Trophoblast cell (in vitro differentiated cells and primary cell): ENCODE data around the gene DNASE1L1.

Experiments
- DNase-seq, 2 donors: peaks; one replicate each; pipeline ENCODE4 v3.0.0-alpha.2; 2016
- H2AFZ ChIP-seq: 2 replicates; pipeline ENCODE4 v1.6.1; 2013; ENCODE audit warnings: low read length, moderate library complexity, mild to moderate bottlenecking; ENCODE audit not compliant: insufficient read depth, poor library complexity
- H2AK5ac ChIP-seq: 2 replicates; pipeline ENCODE4 v1.6.1; 2013; ENCODE audit warnings: mild to moderate bottlenecking, low read length
- H2BK120ac ChIP-seq: 2 replicates; pipeline ENCODE4 v1.6.1; 2013; ENCODE audit warnings: low read length, mild to moderate bottlenecking, moderate library complexity; ENCODE audit not compliant: insufficient read depth, poor library complexity
- H2BK12ac ChIP-seq: 2 replicates; pipeline ENCODE4 v1.6.1; 2013; ENCODE audit warnings: mild to moderate bottlenecking, low read length, moderate library complexity
- H2BK5ac ChIP-seq: 2 replicates; pipeline ENCODE4 v1.6.1; 2013; ENCODE audit warnings: low read length, low read depth, moderate library complexity, mild to moderate bottlenecking; ENCODE audit not compliant: poor library complexity
- H3K14ac ChIP-seq: 2 replicates; pipeline ENCODE4 v1.6.1; 2013; ENCODE audit warnings: mild to moderate bottlenecking, low read length
- H3K18ac ChIP-seq: 2 replicates; pipeline ENCODE4 v1.6.1; 2013; ENCODE audit warnings: mild to moderate bottlenecking, low read length
- H3K23ac ChIP-seq: 2 replicates; pipeline ENCODE4 v1.6.1; 2013; ENCODE audit warnings: low read length
- H3K27ac ChIP-seq: 2 replicates; pipeline ENCODE4 v1.5.1; 2013; ENCODE audit warnings: low read depth, mild to moderate bottlenecking, inconsistent platforms, low read length, moderate library complexity
- H3K27me3 ChIP-seq: 2 replicates; pipeline ENCODE4 v1.6.1; 2013; ENCODE audit warnings: inconsistent platforms, mild to moderate bottlenecking, low read length, moderate library complexity; ENCODE audit not compliant: insufficient read depth
- H3K36me3 ChIP-seq, 2 experiments: 1 replicate in 1 of 2; 2 replicates in 1 of 2; pipeline ENCODE4 v1.6.1; 2013; ENCODE audit warnings: low read length in 2 of 2, mild to moderate bottlenecking in 2 of 2, moderate library complexity in 1 of 2; ENCODE audit not compliant: insufficient read depth in 2 of 2, control insufficient read depth in 1 of 2
- H3K4ac ChIP-seq: 2 replicates; pipeline ENCODE4 v1.6.1; 2013; ENCODE audit warnings: low read depth, mild to moderate bottlenecking, low read length, moderate library complexity
- H3K4me1 ChIP-seq, 2 experiments: 1 replicate in 1 of 2; 2 replicates in 1 of 2; pipeline ENCODE4 v1.6.1; 2013; ENCODE audit warnings: low read length in 2 of 2, mild to moderate bottlenecking in 2 of 2, moderate library complexity in 1 of 2; ENCODE audit not compliant: insufficient read depth in 2 of 2, control insufficient read depth in 1 of 2
- H3K4me2 ChIP-seq: 2 replicates; pipeline ENCODE4 v1.6.1; 2013; ENCODE audit warnings: inconsistent platforms, mild to moderate bottlenecking, low read length, moderate library complexity
- H3K4me3 ChIP-seq: 2 replicates; pipeline ENCODE4 v1.5.1; 2013; ENCODE audit warnings: mild to moderate bottlenecking, low read depth, low read length, inconsistent platforms
- H3K79me1 ChIP-seq: one replicate; pipeline ENCODE4 v1.6.1; 2013; ENCODE audit warnings: low read length
- H3K79me2 ChIP-seq: 2 replicates; pipeline ENCODE4 v1.6.1; 2013; ENCODE audit warnings: low read length, mild to moderate bottlenecking; ENCODE audit not compliant: control insufficient read depth, insufficient read depth, poor library complexity
- H3K9ac ChIP-seq: 2 replicates; pipeline ENCODE4 v1.6.1; 2013; ENCODE audit warnings: mild to moderate bottlenecking, low read length
- H3K9me3 ChIP-seq: 2 replicates; pipeline ENCODE4 v1.6.1; 2013; ENCODE audit warnings: low read depth, mild to moderate bottlenecking, control low read depth, inconsistent platforms, low read length; ENCODE audit not compliant: insufficient read depth
- H4K12ac ChIP-seq: 2 replicates; pipeline ENCODE4 v1.6.1; 2013; ENCODE audit warnings: low read depth, mild to moderate bottlenecking, low read length, moderate library complexity
- H4K8ac ChIP-seq: 2 replicates; pipeline ENCODE4 v1.6.1; 2013; ENCODE audit warnings: low read depth, mild to moderate bottlenecking, low read length, moderate library complexity
- H4K91ac ChIP-seq: one replicate; pipeline ENCODE4 v1.6.1; 2013; ENCODE audit warnings: low read depth, mild to moderate bottlenecking, low read length, moderate library complexity
- WGBS: extraction: QIAGEN DNeasy Blood & Tissue Kit; methylation state at CpG from one replicate; pipeline ENCODE4 v1.1.7; 2013; ENCODE audit warnings: missing lambda C conversion rate; ENCODE audit not compliant: insufficient read length, insufficient coverage; ENCODE audit errors: extremely low coverage; 5-methylcytosine and 5-hydroxymethylcytosine counted together

DNASE1L1 gene

GRCh38 chrX:154403192-154403591, 5.9 kb downstream of the DNASE1L1 start:
- no peaks in the 10 kb centered on the region for H3K27me3 ChIP-seq
- peaks cover 1 to 3% of the 10 kb centered on the region in 2 experiments for H3K4me1 ChIP-seq
- H3K79me1 ChIP-seq: peaks cover 5% of the 10 kb centered on the region
- H3K18ac ChIP-seq: no peak overlapping the region
- H3K23ac ChIP-seq: no peak overlapping the region
- H4K12ac ChIP-seq: no peak overlapping the region
- H3K9me3 ChIP-seq: peaks cover 1% of the 10 kb centered on the region
- no peak overlapping the region for H2AFZ ChIP-seq
- no CpG with 5 or more reads among the region's 10 CpGs for WGBS
- H3K4me3 ChIP-seq: no peak overlapping the region
- H3K36me3 ChIP-seq: peaks cover 24 to 27% of the 10 kb centered on the region in 2 experiments
- no peak overlapping the region for H2BK5ac ChIP-seq
- no peak overlapping the region for H3K4me2 ChIP-seq
- H3K14ac ChIP-seq: no peak overlapping the region
- H2AK5ac ChIP-seq: no peak overlapping the region
- no peak overlapping the region for H2BK12ac ChIP-seq
- no peak overlapping the region for H4K91ac ChIP-seq
- H4K8ac ChIP-seq: no peak overlapping the region
- H3K9ac ChIP-seq: no peak overlapping the region
- H3K79me2 ChIP-seq: peaks cover 5% of the 10 kb centered on the region
- H3K4ac ChIP-seq: no peak overlapping the region
- H3K27ac ChIP-seq: no peak overlapping the region
- no peak overlapping the region for H2BK120ac ChIP-seq
- DNase-seq: no peak

DNA sequence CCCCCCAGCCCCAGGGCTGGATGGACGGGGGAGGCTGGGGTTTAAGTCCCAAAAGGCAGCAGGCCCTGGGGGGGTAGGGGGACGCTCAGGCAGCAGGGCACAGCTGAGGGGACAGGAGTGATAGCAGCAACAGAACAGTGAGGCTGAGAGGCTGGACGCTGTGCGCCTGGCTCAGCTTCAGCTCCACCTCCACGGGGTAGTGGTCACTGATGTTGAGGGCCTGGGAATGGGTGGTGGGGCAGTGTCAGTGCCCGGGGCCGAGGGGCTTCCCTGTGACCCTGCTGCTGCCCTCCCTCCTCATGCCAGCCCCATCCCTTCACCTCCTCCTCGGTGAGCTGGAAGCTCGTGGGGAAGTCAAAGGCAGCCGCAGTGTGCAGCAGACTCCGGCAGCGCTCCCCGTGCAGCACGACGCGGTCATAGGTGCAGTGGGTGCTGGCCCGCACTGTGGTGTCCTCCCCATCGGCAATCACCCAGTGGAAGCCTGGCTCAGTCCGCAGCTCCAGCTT, 6.4 kb downstream of the DNASE1L1 start:
- H3K27me3 ChIP-seq: no peaks in the 10 kb centered on the region
- H2BK5ac ChIP-seq: no peak overlapping the region
- WGBS: no CpG with 5 or more reads among the region's 19 CpGs
- H3K4me3 ChIP-seq: no peak overlapping the region
- H3K4me1 ChIP-seq: peaks cover 0 to 3% of the 10 kb centered on the region in 2 experiments
- DNase-seq: no peak
- H3K27ac ChIP-seq: no peak overlapping the region
- no peak overlapping the region for H4K8ac ChIP-seq
- H2BK12ac ChIP-seq: no peak overlapping the region
- no peak overlapping the region for H4K91ac ChIP-seq
- no peak overlapping the region for H3K14ac ChIP-seq
- no peak overlapping the region for H3K4ac ChIP-seq
- peaks cover 8% of the 10 kb centered on the region for H3K79me1 ChIP-seq
- no peak overlapping the region for H2AK5ac ChIP-seq
- no peak overlapping the region for H3K18ac ChIP-seq
- no peak overlapping the region for H2AFZ ChIP-seq
- H3K36me3 ChIP-seq: peaks cover 24 to 27% of the 10 kb centered on the region in 2 experiments
- H3K9ac ChIP-seq: no peak overlapping the region
- peaks cover 1% of the 10 kb centered on the region for H3K9me3 ChIP-seq
- H2BK120ac ChIP-seq: no peak overlapping the region
- H3K23ac ChIP-seq: no peak overlapping the region
- no peak overlapping the region for H4K12ac ChIP-seq
- H3K79me2 ChIP-seq: peaks cover 6% of the 10 kb centered on the region
- H3K4me2 ChIP-seq: no peak overlapping the region

- Histone ChIP-seq H4K12ac (no peak overlapping the region), H2AK5ac (no peak overlapping the region), H3K9me3 (peaks cover 1% of the 10 kb centered on the region), H3K9ac (no peak overlapping the region), H3K4me1 (peaks cover 0 to 3% of the 10 kb centered on the region in 2 experiments), H3K18ac (no peak overlapping the region), H2BK12ac (no peak overlapping the region), H2BK5ac (no peak overlapping the region), H3K4me3 (no peak overlapping the region), H3K14ac (no peak overlapping the region), H3K23ac (no peak overlapping the region), H4K8ac (no peak overlapping the region), H2AFZ (no peak overlapping the region), H3K4me2 (no peak overlapping the region), H3K36me3 (peaks cover 24 to 27% of the 10 kb centered on the region in 2 experiments), H3K4ac (no peak overlapping the region), H3K27me3 (no peaks in the 10 kb centered on the region), H3K79me2 (peaks cover 6% of the 10 kb centered on the region), H2BK120ac (no peak overlapping the region), H3K27ac (no peak overlapping the region), H4K91ac (no peak overlapping the region), H3K79me1 (peaks cover 13% of the 10 kb centered on the region)
- DNase-seq: peak; percentile 33 to 53
- no CpG with 5 or more reads among the region's 6 CpGs for WGBS
Measured at GRCh38 chrX:154401918-154402621, 7.0 kb downstream of the DNASE1L1 start.

DNA sequence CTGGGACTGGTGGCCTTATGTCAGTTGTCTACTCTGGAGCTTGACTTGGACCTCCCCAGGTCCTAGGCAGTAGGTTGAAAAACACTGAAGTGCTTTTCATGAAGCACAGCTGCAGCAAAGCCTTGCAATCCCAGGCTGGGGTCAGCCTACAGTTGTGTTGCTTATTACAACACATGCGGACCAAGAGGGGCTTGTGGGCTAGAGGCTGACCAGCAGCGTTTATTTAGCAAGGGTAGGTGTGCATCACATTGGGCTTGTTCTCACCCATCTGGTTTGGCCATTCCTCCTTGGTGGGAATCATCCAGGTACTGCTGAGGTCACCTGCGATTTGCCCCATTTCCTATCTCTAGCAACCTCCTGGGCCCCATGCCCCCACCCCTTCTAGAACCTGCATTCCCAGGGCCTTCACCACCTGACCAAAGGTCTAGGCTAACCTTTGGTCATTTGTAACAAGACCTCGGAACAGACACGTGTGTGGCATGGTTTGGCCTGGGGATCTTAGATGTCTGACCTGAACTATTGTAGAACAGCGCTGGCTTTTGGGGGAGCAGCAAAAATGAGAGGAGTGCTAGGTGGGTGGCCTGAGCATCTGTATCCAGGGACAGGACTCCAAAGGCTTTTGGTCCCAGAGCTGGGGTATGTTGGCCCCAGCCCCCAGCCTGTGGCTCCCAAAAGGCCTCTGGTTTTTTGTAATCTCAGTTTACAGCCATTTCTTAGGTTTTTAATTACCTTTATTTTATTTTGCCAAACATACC, 7.8 kb downstream of the DNASE1L1 start:
- H3K36me3 ChIP-seq: peaks cover 24 to 27% of the 10 kb centered on the region in 2 experiments

More for the DNA sequence above, 7.8 kb downstream of the DNASE1L1 start:
- Histone ChIP-seq H3K9me3 (peaks cover 1% of the 10 kb centered on the region), H3K27ac (no peak overlapping the region), H2BK120ac (no peak overlapping the region), H2BK12ac (no peak overlapping the region), H3K79me1 (peaks cover 15% of the 10 kb centered on the region), H3K4me3 (no peak overlapping the region), H4K12ac (peak overlapping the region; percentile 17), H3K9ac (no peak overlapping the region), H3K4me1 (peaks cover 0 to 3% of the 10 kb centered on the region in 2 experiments), H3K4me2 (no peak overlapping the region), H2BK5ac (no peak overlapping the region), H4K8ac (no peak overlapping the region), H3K14ac (no peak overlapping the region), H3K4ac (no peak overlapping the region), H2AFZ (no peak overlapping the region), H3K23ac (no peak overlapping the region), H3K79me2 (peaks cover 7% of the 10 kb centered on the region), H3K18ac (no peak overlapping the region), H2AK5ac (no peak overlapping the region), H3K27me3 (no peaks in the 10 kb centered on the region), H4K91ac (no peak overlapping the region)
- DNase-seq: peak; percentile 53 to 58
- WGBS: no CpG with 5 or more reads among the region's 6 CpGs
